ENCODE data around the gene KRTAP10-2.

Gene KRTAP10-2

DNA sequence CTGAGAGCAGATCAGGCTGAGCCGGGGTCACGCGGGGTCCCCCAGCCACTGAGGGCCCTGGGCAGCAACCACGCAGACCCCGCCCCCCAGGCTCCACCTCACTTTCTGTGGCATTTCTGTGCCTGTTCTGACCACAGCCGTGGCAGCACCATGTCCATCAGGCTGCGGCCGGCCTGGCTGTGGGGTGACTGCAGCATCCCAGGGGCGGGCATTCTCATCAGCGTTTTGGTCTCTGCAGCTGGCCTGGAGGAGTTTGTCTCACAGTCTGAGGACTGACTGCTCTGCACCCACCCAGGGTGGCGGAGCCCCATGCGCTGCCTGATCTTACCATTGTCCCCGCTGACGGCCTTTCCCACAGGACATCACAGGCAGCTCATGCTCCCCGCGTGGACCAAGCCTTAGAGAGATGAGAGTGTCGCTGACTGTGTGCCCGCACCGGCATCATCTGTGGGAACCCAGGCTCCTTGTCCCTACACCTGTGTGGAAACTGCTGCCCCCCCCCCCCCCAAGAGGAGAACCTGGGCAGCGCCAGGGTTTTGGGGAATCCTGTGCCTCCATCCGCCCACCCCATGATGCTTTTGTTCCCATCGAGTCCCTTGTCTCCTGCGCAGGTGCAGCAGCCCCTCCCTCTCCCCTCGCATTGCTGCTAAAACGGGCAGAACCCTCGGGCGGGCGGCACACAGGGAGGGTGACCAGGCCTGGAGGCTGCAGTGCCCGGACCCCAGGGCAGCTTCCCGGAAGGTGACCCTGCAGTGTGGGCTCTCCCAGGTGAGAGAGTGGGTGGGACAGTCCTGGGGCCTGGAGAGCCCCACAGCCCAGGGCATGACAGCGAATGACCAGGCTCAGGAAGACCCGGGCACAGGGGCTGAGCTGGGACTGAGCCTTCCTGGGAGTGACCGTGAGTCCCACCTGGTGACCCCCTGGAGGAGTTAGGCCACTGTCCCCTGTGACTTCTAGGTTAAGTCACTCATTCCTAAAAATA lies 13.1 kb downstream of the KRTAP10-2 start:
- no peak for DNase-seq

- DNase-seq, result no peak
Observed at GRCh38 chr21:44535963-44536362, 15.3 kb downstream of the KRTAP10-2 start.

GRCh38 chr21:44534688-44535087 lies 16.6 kb downstream of the KRTAP10-2 start:
- no peak for DNase-seq

DNA sequence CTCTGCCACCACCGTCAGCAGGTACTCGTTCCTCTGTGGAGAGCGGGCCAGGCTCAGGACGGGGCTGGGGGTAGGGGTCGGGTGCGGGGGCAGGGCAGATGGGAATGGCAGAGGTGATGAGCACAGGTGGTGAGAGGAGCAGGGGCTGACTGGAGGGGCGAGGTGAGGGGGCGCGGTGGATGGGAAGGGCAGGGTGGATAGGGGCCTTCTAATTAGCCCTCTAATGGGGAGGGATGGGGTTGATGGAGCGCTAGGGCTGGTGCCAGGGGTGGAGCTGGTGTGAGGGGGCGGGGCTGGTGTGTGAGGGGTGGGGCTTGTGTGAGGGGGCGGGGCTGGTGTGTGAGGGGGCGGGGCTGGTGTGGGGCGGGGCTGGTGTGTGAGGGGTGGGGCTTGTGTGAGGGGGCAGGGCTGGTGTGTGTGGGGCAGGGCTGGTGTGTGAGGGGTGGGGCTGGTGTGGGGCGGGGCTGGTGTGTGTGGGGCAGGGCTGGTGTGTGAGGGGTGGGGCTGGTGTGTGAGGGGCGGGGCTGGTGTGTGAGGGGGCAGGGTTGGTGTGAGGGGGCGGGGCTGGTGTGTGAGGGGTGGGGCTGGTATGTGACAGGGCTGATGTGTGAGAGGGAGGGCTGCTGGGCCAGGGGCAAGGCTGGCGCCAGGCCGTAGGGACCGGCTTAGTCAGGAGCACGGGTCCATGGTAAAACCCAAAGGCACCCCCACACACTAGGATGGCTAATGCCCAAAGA lies 17.2 kb downstream of the KRTAP10-2 start:
- DNase-seq, result no peak

DNA sequence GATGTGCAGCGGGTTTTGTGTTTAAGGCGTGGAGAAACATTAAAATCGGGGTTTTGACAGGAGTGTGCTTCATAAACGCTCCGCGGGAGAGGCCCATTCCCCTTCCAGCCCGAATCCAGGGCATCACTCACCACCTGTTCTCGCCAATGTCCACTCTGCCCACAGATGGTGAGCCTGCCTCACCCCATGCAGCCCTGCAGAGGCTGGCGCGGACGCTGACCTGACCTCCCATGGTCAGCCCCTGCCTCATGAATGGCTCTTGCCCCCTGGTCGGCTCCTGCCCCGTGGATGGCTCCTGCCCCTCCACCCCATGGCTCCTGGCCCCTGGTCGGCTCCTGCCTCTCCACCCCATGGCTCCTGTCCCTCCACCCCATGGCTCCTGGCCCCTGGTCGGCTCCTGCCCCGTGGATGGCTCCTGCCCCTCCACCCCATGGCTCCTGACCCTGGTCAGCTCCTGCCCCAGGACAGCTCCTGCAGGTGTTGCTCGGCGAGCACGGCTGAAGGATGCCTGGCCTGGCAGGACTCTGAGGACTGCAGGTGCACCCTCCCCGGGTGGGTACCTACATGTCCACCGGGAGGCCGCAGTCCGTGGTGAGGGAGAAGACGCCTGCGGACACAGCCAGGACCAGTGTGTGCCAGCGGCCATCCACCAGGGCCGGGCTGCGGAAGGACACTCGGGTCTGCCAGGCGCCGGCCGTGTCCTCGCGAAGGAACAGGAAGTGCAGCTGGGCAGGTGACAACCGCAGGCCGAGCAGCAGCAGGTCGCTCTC lies 18.0 kb downstream of the KRTAP10-2 start:
- no peak for DNase-seq

- no peak for DNase-seq
Observed at GRCh38 chr21:44532712-44533111, 18.6 kb downstream of the KRTAP10-2 start.

DNA sequence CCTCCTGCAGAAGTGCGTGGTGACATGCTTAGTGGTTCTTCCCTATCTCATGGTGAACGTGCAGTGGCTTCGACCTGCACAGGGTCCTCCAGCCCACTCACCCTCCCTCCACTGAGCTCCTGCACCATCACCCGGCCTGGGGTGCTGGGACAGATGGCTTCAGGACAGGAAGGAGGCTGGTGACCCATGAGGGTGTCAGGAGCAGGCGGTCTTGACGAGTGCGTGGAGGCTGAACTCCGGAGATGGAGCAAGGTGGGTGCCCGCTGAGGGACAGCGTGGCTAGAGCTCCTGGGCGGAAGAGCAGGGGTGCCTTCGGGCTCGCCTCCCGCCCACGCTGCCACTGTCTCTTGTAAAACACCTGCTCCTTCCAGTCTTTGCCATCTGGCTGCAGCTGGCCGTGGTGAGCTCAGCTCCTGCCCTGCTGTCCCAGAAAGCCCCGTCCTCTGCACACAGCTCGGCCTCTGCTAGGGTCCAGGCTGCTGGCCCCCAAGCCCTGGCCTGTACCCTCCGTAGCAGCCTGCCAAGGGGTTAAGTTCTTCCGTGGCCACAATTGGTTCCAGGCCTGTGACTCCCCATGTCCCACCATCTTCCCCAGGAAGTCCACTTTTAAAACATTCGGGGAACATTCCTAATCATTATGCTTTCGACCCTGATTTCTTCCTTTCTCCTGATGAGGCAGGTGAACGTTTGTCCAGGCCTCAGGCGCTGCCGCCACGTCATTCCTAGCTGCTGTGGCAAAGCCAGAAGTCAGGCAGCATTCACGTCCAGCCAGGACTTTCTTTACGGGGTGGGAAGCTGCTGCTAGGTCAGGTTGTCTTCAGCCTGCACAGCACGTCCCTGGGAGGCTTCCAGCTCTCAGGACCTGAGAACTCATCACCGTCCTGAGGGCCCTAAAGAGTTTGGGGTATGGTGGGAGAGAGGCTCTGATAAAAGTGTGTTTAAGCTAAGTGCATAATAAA lies 19.4 kb downstream of the KRTAP10-2 start:
- DNase-seq, result no peak

GRCh38 chr21:44530903-44531605 lies 20.3 kb downstream of the KRTAP10-2 start:
- DNase-seq, result no peak

DNA sequence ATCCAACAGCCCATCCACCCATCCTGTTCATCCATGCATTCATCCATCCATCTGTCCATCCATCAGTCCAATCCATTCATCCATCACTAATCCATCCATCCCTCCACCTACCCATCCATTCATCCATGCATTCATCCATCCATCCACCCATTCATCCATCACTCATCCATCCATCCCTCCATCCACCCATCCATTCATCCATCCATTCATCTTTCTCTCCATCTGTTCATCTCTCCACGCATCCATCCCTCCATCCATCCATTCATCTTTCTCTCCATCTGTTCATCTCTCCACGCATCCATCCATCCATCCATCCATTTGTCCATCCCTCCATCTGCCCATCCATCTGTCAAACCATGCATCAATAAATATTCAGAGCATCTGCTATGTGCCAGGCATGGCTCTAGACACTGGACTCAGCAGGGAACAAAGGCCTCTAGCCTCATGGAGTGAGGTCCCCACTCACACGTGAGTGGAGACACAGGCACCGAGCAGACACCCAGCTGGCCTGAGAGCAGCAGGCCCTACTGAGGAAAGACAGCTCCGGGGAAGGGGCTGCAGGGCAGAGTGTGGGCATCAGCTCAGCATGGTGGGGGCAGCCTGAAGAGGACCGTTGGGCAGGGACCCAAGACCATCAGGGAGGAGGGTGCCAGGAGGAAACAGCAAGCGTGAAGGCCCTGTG lies 20.9 kb downstream of the KRTAP10-2 start:
- no peak for DNase-seq

DNA sequence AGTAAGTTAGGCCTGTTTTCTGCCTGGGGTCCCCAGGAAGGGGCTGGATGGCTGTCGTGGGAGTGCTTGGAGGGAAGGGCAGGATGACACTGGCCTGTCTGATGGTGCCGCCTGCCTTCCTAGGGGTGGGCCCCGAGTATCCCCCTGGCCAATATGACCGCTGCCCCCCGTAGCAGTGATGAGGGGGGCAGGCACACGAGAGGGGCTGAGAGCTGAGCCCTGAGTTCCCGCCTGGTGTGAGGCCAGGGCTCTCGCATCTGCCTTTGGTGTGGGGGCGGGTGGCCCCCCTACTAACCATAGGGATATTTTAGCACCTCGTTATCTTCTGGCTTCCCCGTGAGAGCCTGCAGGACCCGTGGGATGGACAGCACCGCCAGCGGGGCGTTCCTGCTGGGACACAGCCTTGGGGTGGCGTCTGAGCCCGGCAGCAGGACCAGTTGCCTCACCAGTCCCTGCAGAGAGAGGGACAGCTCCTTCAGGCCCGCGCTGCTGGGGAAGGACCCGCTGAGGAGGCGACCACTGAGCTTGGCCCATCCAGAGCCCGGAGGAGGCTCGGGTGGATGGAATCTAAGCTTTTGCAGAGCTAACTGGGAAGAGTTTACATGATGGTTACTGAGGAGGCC lies 21.7 kb downstream of the KRTAP10-2 start:
- no peak for DNase-seq

DNA sequence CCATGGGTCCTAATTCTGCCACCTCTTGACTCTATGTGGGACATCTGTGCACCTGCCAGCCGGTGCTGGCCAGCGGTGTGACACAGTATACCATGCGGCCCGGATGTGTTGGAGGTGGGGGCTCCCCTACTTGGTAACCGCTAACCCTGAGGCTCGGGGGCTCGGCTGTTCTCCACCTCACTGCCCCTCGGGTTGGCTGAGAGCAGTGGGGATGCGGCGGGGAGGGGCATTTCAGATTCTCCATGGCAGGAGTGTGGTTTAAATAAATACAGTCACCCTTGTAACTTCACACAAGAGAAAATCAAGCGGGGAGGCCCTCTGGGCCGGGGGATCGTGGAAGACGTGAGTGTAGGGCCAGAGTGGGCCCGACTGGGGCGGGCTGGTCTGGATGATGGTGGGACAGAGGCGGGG lies 22.3 kb downstream of the KRTAP10-2 start:
- no peak for DNase-seq

DNA sequence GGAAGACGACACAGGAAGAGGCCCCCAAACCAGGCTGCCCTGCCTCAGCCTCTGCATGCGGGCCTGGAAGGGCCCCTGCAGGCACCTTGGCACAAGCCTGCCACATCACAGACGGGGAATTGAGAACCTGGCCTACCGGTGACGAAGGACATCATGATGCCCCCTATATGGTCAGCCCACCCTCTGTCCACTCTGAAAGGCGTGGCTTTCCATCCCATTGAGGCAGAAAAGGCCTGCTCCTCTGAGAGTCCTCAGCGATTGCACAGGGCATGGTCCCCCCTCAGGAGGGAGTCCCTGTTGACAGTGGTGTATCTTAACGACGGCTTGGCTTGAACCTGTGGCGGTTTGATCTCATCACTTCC lies 22.7 kb downstream of the KRTAP10-2 start:
- no peak for DNase-seq

DNA sequence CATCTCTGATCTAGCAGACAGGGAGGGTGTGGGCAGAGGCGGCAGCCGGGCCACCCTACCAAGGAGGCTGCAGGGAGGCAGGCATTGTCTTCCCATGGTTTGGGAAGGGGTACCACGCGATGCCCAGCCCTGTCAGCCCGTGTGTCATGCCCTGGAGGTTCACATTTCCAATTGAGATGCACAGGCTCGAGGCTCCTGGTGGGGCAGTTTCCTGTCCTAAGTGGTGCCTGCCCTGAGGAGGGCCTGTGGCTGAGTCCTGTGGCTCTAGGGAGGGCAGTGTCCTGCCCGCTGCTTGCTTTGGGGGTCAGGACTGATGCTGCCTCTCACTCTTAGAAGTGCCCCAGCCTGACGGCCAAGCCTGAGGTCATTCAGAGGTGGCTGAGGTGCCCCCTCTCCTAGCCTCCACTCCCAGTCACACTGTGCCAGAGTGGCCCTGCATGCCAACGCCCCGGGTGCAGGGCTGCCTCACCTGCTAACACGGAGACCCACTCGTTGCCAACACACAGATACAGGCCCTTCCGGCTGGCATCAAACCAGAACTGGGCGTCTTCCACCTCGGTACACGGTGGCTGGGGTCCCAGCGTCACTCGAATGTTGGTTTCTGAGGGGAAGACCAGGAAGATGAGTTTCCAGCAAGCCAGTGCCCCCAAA lies 23.2 kb downstream of the KRTAP10-2 start:
- DNase-seq, result no peak

GRCh38 chr21:44527156-44527982 lies 23.9 kb downstream of the KRTAP10-2 start:
- DNase-seq, result no peak

DNA sequence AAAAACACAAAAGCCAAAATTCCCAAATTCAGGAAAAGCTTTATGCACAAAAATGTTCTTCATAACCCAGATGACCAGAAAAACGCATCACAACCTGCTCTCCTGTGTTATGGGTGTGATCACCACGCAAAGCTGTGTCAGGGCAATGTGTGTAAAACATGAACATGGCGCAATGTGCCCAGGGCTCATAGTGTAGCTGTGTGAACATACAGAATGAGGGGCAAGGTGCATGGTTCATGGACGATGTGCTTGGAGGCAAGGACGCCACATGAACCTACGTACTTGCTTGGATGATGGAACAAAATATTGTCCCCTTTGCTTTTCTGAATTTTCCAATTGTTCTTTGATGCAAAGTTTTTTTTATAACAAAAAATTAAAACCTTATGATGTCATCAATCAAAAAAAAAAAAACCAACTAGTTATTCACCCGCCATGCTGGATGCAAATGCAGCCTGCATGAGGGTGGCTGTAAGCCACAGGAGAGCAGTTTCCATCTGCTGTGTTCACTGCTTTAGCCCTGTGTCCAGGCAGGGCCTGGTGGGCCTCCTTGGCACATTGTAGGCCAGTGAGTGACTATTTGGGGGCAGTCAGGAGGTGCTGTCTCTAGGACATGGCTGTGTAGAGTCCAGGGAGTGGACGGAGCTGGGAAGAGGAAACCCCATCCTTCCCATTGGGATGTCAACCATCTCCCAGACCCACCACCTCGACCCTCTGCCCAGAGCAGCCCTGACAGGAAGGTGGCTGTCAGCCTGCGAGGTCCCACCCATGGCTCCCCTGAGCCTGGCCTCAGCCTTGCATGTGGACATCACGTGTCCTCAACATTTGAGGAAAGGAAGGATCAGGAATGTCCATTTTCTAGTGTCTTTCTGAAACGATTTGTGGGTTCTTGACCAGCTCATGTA lies 25.0 kb downstream of the KRTAP10-2 start:
- no peak for DNase-seq

DNA sequence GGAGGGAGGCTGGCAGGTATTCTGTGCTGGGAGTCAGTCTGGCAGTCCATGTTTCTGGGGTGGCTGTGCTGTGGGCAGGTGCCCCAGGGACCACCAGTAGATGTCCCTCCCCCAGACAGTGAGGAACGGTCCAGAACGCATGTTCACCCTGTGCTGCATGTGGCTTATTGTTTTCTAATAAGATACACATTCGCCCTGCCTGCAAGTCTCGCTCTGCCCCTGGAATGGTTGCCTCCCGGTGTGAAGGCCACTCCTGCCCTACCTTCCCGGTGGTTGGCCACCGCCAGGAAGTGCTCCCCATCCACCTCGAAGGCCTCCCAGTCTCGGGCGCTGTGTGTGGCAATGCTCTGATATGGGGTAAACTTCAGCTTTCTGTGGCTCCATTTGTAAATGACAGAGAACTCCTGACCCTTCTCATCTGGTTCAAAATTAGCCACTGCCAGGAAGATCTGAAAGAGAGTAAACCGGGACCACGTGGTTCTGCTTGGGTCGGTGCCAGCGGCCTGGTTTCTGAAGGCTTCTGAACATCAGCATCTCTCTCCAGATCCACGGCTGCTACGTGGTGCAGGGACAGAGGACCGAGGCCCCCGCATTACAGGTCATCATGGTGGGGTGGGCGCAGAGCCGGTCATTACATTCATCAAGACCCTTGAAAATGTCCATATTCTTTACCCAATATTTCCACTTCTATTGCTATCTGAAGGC lies 25.8 kb downstream of the KRTAP10-2 start:
- no peak for DNase-seq

Data from fibroblast of skin of scalp (primary cell).